ENCODE results near the gene GALNT6. TPM values are rescaled to one million over a fixed set of nuclear protein-coding genes. Genes with fewer than 3 reads are reported as not detected.

GALNT6 gene
- total RNA-seq, 1 experiment from 2014 or later = 27.6 TPM

DNA sequence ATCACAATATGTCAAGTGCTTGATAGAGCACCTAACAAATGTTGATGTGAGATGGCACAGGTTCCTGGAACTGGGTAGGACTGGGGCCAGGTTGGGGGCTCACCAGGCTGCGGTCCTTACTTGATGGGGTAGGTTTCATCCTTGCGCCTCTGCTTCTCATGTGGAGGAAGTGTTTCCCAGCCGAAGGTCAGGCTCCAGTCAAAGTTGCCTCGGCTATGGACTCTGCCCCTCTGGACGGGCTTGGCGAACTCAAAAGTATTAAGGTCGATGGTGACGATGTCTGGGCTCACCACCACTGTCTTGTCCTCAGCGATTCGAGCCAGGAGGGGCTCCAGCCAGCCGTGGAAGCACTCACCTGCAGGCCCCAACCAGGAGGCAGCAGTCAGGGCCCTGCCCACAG is 27.2 kb downstream of the GALNT6 start:
- BruUV-seq (replicated peaks) = no TSS peak

DNA sequence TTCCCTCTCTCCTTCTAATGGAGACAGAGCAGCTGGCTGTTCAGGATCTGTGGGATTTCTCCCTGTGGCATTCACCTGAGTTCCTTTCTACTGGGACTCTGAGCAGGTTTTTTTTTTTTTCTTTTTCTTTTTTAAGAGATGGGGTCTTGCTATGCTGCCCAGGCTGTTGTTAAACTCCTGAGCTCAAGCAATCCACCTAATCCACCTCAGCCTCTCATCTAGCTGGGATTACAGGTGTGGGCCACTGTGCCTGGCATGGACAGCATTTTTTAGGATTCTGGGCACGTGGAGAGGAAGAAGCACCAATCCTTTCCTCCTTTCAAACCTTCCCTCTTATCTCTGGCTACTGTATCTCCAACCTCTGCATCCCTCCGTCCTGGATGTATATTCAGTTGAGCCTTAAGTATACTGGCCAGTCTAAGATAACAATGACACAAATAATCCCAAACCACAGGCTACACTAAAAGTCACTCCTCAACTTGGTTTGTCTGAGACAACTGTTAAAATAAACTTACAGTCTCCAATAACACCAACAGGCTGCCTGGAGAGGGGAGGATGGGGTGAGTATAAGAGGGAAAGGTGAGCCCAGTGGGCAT is 28.4 kb downstream of the GALNT6 start:
- H3K4me1 Mint-ChIP-seq (ENCODE audit: insufficient read depth, unreplicated experiment) = no peaks in the 10 kb centered on the region
- intact Hi-C loops (cut with micrococcal nuclease) = no loop called here
- DNase-seq (ENCODE audit: unreplicated experiment) = no peak
- H3K9me3 Mint-ChIP-seq (ENCODE audit: unreplicated experiment) = no peaks in the 10 kb centered on the region
- BruUV-seq (replicated peaks) = no TSS peak
- H3K36me3 Mint-ChIP-seq (ENCODE audit: insufficient read depth, unreplicated experiment) = peaks cover 9% of the 10 kb centered on the region
- ChIA-PET POLR2A (interaction anchor here (0.7 to 1.2 kb wide), 2 partner anchors 9 to 321 kb away, joined by 3 to 4 read pairs; no protein-coding TSS in a partner anchor), CTCF (no interaction called here)
- no peak overlapping the region for H3K4me3 Mint-ChIP-seq (ENCODE audit: unreplicated experiment)
- no peaks in the 10 kb centered on the region for H3K27me3 Mint-ChIP-seq (ENCODE audit: insufficient read depth, unreplicated experiment)
- H3K27ac Mint-ChIP-seq (ENCODE audit: low read depth, unreplicated experiment) = no peak overlapping the region
- TF ChIP-seq, protein P1, sequence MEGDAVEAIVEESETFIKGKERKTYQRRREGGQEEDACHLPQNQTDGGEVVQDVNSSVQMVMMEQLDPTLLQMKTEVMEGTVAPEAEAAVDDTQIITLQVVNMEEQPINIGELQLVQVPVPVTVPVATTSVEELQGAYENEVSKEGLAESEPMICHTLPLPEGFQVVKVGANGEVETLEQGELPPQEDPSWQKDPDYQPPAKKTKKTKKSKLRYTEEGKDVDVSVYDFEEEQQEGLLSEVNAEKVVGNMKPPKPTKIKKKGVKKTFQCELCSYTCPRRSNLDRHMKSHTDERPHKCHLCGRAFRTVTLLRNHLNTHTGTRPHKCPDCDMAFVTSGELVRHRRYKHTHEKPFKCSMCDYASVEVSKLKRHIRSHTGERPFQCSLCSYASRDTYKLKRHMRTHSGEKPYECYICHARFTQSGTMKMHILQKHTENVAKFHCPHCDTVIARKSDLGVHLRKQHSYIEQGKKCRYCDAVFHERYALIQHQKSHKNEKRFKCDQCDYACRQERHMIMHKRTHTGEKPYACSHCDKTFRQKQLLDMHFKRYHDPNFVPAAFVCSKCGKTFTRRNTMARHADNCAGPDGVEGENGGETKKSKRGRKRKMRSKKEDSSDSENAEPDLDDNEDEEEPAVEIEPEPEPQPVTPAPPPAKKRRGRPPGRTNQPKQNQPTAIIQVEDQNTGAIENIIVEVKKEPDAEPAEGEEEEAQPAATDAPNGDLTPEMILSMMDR (IDR thresholded peaks at IDR 0.05; ENCODE audit: unreplicated experiment) = no peak

More for the DNA sequence above, 27.2 kb downstream of the GALNT6 start:
- Mint-ChIP-seq H3K9me3 (ENCODE audit: unreplicated experiment) (no peaks in the 10 kb centered on the region), H3K27ac (ENCODE audit: low read depth, unreplicated experiment) (no peak overlapping the region), H3K4me3 (ENCODE audit: unreplicated experiment) (no peak overlapping the region), H3K27me3 (ENCODE audit: insufficient read depth, unreplicated experiment) (no peaks in the 10 kb centered on the region), H3K36me3 (ENCODE audit: insufficient read depth, unreplicated experiment) (peaks cover 9% of the 10 kb centered on the region), H3K4me1 (ENCODE audit: insufficient read depth, unreplicated experiment) (no peaks in the 10 kb centered on the region)
- intact Hi-C loops (cut with micrococcal nuclease) = no loop called here
- DNase-seq (ENCODE audit: unreplicated experiment) = no peak
- ChIA-PET CTCF (no interaction called here), POLR2A (no interaction called here)
- TF ChIP-seq, protein P1 (IDR thresholded peaks at IDR 0.05; ENCODE audit: unreplicated experiment) = no peak

DNA sequence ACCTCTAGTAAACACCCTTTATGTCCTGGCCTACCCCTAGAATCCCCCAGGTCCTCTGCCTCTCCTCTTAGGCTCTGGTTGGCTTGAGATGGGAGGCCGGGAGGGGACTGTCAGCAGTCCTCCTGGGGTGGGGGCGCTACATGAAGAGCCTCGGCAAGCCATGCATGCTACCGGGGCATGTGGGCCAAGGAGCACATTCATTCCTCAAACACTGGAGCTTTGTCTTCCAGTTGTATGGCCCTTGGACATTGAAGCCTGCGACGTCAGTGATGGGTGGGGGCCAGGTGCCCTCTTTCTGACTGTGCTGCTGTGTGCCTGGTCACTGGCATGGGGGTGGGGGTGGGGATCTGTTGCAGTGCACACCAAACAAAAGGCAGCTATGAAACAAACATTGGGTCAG is 28.9 kb downstream of the GALNT6 start:
- Mint-ChIP-seq H3K27ac (ENCODE audit: low read depth, unreplicated experiment) (no peak overlapping the region), H3K27me3 (ENCODE audit: insufficient read depth, unreplicated experiment) (no peaks in the 10 kb centered on the region), H3K4me1 (ENCODE audit: insufficient read depth, unreplicated experiment) (no peaks in the 10 kb centered on the region), H3K4me3 (ENCODE audit: unreplicated experiment) (no peak overlapping the region), H3K9me3 (ENCODE audit: unreplicated experiment) (no peaks in the 10 kb centered on the region), H3K36me3 (ENCODE audit: insufficient read depth, unreplicated experiment) (peaks cover 12% of the 10 kb centered on the region)
- intact Hi-C loops (cut with micrococcal nuclease) = no loop called here
- ChIA-PET POLR2A (interaction anchor here (0.7 to 1.2 kb wide), 2 partner anchors 9 to 322 kb away, joined by 3 to 4 read pairs; no protein-coding TSS in a partner anchor), CTCF (no interaction called here)
- no peak for DNase-seq (ENCODE audit: unreplicated experiment)
- TF ChIP-seq, protein P1 (IDR thresholded peaks at IDR 0.05; ENCODE audit: unreplicated experiment) = no peak
- no TSS peak for BruUV-seq (replicated peaks)

DNA sequence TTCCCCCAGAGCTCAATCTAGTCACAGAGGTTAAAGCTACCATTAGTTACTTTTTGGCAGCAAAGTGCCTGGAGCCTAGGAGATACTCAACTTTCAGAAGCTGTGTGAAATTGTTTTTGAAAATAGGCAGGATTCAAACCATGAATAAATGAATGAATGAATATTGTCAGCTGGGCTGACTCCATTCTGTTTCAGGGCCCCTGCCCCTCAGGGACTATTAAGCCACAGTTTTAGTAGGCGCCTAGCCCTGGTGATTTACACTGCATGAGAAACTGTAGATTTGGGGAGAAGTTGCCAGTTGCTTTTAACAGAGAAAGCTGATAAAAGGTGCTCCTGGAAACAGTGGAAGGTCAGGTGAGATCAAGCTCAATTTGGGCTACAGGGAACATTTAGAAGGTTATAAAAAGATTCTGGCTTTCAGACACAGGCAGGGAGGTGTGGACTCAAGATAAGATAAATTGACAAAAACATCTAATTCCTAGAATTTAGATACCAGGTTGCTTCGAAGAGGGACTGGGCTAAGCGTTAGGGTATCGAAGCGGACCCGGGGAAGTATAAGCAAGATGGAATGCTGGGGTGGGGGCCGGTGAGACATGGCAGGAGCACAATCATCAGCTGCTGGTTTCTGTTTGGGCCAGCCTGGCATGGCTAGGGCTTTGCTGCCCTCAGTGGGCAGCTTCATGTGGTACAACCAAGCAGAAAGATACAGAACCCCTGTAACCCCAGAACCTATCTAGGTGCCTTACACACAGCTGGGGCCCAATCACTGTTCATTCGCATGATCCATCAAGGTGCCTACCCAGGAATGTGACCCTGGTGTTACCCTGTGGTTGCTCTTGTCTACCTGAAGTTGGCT is 29.8 kb downstream of the GALNT6 start:
- no peaks in the 10 kb centered on the region for H3K9me3 Mint-ChIP-seq (ENCODE audit: unreplicated experiment)
- DNase-seq (ENCODE audit: unreplicated experiment) = no peak
- no peaks in the 10 kb centered on the region for H3K4me1 Mint-ChIP-seq (ENCODE audit: insufficient read depth, unreplicated experiment)
- H3K27ac Mint-ChIP-seq (ENCODE audit: low read depth, unreplicated experiment) = no peak overlapping the region
- no peak overlapping the region for H3K4me3 Mint-ChIP-seq (ENCODE audit: unreplicated experiment)
- peaks cover 12% of the 10 kb centered on the region for H3K36me3 Mint-ChIP-seq (ENCODE audit: insufficient read depth, unreplicated experiment)
- TF ChIP-seq, protein P1 (IDR thresholded peaks at IDR 0.05; ENCODE audit: unreplicated experiment) = no peak
- no TSS peak for BruUV-seq (replicated peaks)
- no peaks in the 10 kb centered on the region for H3K27me3 Mint-ChIP-seq (ENCODE audit: insufficient read depth, unreplicated experiment)
- ChIA-PET CTCF (interaction anchor here (0.6 to 1.3 kb wide), 4 partner anchors 10 to 821 kb away, joined by 3 to 12 read pairs (median 6); no protein-coding TSS in a partner anchor), POLR2A (interaction anchor here (0.9 kb wide), 1 partner anchor 42 kb away, joined by 4 read pairs; no protein-coding TSS in a partner anchor)
- intact Hi-C loops (cut with micrococcal nuclease) = no loop called here
